NCI-H2107 treated with DMSO at 0.1 percent for 48 hours (cell line): Measurements from ENCODE around the gene LOXL1.

Source experiments
- DNase-seq: peaks from one replicate; lab custom pipeline; 2025; ENCODE audit not compliant: unreplicated experiment; lab: John Stamatoyannopoulos, UW

The LOXL1 gene, protein sequence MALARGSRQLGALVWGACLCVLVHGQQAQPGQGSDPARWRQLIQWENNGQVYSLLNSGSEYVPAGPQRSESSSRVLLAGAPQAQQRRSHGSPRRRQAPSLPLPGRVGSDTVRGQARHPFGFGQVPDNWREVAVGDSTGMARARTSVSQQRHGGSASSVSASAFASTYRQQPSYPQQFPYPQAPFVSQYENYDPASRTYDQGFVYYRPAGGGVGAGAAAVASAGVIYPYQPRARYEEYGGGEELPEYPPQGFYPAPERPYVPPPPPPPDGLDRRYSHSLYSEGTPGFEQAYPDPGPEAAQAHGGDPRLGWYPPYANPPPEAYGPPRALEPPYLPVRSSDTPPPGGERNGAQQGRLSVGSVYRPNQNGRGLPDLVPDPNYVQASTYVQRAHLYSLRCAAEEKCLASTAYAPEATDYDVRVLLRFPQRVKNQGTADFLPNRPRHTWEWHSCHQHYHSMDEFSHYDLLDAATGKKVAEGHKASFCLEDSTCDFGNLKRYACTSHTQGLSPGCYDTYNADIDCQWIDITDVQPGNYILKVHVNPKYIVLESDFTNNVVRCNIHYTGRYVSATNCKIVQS

DNA sequence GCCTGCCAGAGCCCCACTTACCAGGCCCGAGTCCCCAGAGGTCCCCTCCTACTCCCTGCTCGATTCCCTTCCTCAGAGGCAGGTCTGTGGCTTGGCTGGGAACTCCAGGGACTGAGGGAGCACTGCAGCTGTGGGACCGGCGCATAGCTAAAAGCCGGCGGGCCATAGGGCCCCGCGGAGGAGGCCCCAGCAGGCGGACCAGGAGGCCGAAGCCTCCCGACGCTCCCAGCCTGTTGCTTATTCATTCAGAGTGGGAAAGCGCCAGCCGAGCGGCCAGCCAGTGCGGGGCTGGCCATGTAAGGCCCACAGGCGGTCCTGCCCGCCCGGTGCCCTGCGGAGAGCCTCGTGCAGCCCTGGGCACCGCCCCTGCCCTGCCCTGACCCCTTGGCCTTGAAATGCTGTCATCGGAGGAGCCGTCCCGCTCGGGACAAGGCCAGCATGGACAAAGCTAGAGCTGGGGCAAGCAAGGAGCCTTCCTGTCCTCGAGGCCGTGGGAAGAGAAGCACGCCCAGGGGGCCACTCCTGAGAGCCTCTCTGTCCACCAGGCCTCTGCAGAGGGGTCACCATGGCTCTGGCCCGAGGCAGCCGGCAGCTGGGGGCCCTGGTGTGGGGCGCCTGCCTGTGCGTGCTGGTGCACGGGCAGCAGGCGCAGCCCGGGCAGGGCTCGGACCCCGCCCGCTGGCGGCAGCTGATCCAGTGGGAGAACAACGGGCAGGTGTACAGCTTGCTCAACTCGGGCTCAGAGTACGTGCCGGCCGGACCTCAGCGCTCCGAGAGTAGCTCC is at the start of gene LOXL1:
Gene LOXL1 (plus strand): TSS at position 244 of the 784 bp plus-strand sequence. CDS start 322 bp downstream, at position 566.
- DNase-seq: peak; percentile 5

DNA sequence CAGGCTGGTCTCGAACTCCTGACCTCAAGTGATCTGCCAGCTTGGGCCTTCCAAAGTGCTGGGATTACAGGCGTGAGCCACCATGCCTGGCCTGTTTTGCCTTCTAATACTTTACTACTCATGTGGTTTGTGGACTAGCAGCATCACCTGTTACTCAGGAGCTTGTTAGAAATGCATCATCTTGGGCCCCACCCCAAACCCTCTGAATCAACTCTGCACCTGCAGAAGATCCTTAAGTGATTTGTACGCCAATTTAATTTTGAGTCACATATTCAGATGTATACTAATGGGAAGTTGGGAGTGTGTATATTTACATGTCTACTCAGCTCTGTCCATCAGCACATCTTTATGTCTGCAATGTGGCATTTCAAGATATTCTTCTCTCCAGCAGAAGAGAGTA is 46.8 kb upstream of the LOXL1 start:
- DNase-seq: no peak

DNA sequence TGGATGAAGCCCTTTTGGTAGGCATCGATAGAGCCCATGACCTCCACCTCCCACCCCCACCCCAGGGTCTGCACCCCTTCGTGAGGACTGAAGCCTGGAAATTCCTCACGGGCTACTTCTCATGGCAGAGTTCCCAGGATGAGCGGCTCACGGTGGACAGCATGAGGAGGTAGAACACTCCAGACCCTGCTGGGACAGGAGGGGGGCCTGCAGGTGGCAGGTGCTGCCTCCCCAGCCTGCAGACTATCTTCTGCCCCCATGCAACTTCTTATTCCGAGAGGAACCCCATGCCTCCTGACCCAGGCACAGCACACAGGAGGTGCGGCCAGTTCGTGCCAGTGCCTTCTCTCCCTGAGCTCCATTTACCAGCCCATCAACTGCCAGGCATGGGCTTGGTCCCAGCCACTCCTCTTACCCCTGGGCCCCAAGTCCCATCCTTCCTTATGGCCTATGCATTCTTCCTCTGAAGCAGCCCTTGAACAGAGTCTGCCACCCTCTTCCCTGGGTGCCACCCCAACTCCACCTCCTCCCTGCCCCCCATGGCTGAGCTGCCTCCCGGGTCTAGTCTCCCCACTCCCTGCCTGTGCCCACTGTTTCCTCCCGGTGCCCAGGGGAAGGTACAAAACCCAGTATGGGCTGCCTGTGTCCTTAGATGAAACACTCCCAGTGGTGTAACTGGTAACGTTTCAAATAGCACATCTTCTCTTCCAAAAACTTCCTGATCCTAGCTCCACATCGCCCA is 44.5 kb upstream of the LOXL1 start:
- no peak for DNase-seq

DNA sequence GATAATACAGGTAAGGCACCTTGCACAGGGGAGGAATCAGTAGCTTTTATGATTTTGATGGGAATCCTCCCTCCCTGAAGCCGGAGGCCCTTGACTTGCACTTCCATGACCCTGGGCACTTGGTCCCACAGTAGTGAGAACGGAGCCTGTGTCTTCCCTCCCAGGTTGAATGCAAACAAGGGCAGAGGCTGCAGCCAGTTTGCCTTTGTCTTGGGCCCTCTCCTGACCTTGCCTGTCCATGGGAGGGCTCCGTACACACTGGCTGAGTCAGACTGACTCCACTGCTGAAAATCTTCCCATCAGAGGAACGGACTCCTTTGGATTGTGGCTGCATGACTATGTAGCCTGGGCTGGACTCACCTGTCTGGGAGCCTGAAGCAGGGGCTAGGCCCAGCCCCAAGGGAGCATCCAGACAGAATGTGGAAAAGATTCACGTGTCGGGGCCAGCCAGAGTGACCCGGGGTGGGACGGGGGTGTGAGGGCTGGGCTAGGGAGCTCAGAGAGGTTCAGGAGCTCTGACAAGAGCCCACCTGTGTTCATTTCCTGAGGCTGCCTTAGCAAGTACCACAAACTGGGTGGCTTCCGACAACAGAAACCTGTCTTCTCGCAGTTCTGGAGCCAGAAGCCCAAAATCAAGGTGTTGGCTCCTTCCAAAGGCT is 43.4 kb upstream of the LOXL1 start:
- DNase-seq: no peak

DNA sequence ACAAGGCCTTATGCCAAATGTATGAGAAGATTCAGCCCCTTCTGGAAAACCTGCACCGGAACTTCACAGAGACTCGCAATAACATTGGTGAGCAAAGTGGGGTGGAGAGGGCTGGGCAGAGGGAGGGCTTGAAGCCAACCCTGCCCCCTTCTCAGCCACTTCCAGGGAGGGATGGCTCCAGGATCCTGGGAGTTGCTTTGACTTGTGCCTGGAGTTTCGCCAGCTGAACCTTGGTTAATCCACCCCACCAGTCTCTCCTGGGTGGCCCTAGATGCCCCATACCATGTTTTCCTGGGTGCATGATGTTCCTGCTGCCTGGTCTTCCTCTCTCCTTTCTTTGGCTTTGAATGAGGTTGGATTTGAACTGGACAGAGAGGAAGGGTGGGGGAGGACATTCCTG is 42.1 kb upstream of the LOXL1 start:
- DNase-seq: no peak

DNA sequence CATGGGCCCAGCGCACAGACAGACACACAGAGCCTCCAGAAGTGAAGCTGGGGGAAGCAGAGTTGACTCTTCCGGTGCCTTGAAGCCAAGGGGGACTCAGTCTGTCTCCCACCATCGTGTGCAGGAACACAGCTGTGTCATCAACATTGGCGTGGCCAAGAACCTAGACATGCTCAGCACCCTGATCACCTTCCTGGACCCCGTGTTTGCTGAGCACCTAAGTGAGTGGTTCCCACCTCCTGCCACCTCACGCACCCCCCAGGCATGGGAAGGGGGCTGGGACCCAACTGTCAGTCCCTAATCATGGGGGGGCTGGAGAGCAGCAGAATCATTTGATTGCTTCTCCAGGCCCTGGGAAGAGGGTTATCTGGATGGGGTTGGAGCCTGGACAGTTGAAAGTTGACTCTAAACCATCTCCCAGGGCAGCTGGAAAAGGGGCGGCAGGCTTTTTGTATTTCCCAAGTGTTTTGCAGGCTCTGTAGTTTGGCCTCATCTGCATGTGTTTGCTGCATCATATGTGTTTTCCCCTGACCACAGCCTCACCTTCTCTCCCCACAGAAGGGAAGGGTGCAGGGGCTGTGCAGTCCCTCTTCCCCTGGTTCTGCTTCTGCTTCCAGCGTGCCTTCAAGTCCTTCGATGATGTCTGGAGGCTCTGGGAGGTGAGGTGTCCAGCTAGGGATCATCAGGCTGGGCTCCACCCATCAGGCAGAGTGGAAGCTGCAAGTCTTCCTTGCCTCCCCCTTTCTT is 40.1 kb upstream of the LOXL1 start:
- DNase-seq: no peak

DNA sequence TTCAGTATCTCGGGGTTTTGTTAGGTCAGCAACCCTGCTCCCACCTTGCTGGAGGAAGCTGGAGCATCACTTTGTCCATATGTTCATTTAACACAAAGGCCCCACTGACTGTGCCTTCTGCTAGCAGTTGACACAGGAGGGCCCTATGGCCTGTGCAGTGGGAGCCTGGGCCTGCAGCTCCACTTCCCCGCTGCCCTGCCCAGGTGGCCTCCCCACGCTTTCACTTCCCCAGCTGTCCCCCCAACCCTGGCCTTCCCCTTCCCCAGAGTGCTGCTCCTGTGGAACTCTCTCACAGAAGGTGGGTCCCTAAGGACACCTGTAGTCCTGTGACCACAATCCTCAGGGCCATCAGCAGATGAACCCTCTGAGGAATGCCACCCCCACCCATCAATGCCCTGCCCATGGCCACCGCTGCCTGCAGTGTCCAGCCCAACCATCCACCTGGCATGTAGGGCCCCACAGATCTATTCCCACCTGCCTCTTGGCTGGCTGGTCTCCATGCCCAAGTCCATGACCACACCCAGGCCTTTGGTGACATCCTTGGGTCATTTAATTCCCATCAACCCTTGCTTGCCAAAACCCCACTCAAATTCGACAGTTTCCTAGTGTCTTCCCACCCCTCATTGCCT is 39.4 kb upstream of the LOXL1 start:
- no peak for DNase-seq

DNA sequence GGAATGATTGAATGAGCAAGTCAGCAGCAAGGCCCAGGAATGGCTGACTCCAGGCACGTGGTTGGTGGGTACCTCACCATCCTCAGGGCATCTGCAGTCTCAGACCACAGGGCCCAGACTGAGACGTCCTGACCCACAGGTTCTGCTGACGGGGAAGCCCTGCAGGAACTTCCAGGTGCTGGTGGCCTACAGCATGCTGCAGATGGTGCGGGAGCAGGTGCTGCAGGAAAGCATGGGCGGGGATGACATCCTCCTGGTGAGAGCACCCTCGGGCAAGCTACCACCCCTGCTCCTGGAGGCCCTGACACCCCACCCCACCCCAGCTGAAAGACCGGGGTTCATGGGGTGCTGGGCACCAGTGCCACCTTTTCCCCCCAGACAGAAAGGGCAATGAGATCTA is 38.8 kb upstream of the LOXL1 start:
- no peak for DNase-seq

DNA sequence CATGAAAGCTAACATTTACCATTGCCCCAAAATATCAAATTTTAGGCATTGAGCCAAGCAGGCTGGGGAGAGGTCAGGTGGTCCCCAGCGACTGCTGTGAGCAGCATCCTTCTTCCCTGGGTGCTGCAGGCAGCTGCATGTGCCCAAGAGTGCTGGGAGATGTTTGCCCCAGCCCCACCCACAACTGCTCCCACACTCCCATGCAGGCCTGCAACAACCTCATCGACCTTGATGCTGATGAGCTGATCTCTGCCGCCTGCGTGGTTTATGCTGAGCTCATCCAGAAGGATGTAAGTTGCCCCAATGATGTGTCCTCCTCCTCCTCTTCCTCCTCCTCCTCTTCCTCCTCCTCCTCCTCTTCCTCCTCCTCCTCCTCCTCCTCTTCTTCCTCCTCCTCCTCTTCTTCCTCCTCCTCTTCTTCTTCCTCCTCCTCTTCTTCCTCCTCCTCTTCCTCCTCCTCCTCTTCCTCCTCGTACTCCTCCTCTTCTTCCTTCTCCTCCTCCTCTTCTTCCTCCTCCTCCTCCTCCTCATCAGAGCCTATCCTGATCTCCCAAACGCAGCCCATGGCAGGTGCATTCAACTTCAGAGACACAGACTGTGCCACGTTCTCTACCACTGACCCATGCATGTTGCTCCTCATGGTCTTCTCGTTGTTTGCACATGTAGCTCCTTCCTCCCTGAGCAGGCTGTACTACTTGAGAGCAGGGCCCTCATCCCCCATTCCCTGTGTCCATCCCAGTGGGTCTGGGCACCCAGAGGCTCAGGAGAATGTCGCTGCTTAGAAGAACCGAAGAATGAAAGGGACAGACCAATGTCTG is 37.8 kb upstream of the LOXL1 start:
- DNase-seq: no peak

DNA sequence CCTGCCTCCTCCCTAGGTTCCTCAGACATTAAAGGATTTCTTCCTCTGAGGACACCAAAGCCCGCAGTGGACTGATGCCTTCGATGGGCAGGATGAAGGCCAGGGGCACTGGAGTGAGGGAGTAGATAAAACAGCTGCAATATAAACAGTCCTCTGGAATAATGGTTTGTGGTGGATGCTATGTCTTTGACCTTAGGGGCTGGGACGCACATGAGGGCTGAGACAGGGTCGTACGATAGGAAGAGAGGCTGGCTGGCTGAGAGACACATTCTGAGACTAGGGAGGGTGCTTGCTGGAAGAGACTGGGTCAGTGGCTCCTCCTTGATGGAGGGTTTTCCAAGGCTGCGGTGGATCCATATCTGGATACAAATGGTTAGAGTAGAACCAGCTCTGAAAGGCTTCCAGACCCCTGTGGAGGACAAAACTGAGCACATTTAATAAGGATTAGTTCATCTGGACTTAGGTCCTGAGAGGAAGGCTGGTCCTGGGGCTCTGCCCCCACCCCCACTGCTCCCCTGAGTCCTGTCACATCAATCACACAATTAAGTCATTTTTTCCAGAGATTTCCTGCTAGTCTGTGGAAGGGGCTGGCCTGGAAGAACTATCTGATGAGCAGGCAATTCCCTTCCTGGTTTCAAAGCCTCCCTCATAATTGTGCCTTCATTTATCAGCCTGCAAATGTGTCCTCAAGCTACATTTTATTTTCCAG is 37.1 kb upstream of the LOXL1 start:
- no peak for DNase-seq

DNA sequence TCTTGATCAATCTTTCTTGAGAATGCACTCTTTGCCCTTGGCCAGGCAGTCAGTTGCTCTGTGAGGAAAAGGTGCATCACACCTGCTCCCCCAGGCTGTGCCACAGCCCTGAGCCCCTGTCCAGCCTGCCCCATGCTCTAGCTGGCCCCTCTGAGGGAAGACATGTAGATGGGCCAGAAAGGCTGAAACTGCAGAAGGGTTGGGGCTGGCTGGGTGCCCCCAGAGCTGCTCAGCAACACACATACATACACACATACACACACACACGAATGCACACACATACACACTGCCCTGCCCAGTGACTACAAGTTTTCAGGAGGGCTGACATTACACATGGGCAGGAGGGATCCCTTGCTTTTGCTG is 36.5 kb upstream of the LOXL1 start:
- DNase-seq: no peak

DNA sequence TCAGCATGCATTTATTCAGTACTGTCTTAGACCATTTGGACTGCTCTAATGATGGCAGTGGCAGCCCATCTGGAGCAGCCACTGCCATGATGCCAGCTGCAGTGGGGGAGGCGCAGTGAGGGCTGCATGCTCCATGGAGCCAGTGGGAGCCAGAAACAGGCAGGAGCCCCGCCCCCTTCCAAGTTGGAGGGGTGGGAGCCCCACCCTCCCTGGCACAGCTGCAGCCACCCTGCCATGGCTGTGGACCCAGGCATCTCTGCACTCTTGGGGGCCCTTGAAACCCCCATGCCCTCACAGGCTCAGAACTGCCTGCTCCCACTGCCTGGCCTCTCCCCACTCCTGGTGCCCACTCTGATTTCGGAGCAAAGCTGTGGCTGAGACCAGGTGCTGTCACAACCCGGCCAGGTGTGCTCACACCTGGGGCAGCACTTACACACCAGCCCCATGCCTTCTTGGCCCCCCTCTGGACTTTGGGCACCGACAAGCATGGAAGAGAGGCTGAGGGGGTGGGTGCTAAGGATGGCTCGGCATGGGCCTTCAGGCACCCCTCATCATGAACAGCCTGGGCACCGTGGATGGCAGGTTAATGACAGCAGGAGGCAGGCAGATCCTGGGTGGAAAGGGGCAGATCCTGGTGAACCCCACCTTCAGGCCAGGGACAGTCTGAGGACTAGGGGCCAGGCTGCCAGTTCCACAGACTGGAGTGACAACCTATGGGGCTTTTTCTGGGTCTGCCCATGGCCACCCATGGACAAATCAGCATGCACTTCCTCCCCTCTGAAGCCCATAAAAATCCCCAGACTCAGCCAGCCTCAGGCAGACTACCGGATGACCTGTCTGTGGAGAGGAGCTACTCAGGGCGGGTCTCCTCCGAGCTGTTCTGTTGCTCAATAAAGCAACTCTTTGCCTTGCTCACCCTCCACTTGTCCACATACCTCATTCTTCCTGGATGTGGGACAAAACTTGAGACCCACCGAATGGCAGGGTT is 34.6 kb upstream of the LOXL1 start:
- DNase-seq: no peak

DNA sequence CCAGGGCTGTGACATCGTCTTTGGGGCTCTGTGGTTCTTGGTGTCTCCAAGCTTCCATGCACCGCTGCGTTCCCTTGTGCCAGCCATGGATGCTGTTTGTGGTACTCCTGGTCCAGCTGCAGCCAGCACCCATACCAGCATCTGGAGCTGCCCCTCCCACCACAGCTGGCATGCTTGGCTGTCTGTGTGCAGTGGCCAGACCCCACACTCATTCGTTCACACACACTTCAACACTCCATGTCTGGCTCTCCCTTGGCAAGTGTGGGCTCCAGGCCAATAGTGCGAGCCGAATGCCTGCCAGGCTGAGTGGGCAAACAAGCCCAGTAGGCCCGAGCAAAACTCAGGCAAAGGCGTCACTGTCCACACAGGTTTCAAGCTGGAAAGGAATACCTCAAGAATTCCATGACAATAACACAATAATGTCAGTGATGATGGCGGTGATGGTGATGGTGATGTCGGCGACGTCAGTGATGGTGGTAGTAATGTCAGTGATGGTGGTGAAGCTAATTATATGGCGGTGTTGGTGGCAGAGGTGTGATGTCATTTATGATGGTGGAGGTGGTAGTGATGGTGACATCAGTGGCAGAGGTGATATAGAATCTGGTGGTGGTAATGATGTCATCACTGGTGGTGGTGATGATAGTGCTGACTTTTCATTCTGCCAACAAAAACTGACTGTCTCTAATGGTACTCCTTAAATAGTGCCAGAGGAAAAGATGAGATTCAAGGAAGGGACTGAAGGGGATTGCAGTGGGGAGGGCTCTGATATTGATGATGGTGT is 33.6 kb upstream of the LOXL1 start:
- no peak for DNase-seq

DNA sequence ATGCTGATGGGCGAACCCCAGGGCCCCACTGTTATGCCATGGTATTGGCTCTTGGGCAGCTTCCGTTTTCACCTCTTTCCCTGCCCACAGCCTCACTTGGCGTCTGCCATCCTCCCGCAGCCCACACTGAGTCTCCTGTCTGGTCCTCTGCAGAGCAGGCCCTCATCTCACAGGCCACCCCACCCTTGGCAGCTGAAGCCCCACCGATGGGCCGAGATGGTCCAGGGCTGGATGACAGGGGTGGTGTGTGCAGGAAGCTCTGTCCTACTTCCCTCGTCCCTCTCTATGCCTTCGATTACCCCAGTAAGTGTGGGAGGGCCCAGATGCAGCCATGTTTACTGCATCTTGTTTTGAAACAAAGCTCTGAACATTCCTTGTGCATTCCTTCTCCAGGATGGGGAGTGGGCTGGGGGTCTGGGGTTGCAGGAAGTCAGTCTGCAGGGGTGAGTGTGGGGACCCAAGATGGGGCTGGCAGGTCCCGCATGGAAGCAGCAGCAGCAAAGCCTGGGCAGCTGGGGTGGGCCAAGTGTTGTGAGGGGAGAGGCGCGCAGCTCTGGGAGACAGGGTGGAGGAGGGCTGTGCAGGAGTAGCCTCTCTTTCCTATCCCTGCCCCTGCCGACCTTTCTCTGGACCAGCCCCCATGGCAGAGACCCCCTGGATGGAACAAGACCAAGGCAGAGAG is 32.0 kb upstream of the LOXL1 start:
- no peak for DNase-seq

DNA sequence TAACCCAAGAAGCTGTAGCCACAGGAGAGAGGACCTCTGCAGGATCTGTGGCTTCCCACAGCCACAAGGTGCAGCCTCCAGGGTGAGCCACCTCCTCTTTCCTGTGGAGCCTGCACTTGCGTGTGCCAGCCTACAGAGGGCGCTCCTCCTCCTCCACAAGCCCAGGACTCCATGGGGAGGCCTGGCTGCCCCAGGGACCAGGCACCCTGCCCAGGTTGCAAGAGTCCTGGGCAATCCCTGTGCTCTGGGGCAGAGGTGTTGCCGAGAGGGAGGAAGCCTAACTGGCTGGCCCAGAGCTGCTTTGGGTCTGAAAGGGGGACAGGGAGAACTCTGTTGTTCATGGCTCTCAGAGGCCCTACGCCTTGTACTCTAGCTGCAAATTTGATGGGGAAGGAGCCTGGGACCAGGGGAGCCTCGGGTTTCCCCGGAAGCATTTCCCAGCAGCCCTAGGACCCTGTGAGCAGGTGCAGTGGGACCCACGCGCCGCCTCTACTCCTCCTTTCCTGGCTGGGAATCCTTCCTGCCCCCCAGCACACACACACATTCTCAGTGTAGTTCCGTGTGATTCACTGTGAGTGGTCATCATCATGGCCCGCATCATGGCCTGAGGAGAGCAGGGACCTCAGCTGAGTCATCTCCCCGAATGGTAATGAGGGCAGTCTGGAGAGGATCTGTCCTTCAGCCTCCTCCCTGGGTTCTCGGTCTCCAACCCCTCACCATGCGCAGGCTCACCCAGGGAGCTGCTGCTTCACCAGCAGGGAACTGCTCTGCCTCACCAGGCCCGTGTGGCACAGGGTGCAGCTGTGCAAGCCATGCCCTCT is 28.6 kb upstream of the LOXL1 start:
- peak; percentile 20 for DNase-seq
